OCI-LY7 (cell line): Measurements from ENCODE around the gene RHEX.

Experiments
- EZH2phosphoT487 ChIP-seq: fragments of 200-600 bp; sonication (generic); IDR thresholded peaks from 2 replicates; pipeline ENCODE4 v1.6.1; 2018; ENCODE audit warnings: low read depth, borderline replicate concordance, mild to moderate bottlenecking, mixed run types, antibody characterized with exemption, low read length, moderate library complexity, mixed read lengths
- TF ChIP-seq, protein P1 (sequence below): fragments of 200-600 bp; sonication (generic); conservative IDR thresholded peaks from 2 replicates; pipeline ENCODE4 v1.5.1; 2014; ENCODE audit warnings: mild to moderate bottlenecking, antibody characterized with exemption, low read length, moderate library complexity, mixed read lengths

DNA sequence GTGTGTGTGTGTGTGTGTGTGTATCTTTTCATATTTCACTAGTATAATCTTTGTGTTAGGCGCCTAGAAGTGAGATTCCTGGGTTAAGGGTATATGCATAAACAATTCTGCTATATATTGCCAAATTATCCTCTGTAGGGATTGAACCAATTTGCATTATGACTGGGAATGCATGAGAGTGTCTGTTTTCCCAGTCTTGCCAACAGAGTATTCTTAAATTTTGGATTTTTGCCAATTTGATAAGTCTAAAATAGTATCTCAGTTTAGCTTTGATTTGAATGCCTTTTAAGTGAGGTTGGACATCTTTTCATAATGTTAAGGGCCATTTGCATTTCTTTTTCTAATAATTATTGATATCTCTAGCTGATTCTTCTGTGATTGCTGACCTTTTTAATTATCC lies 72.4 kb downstream of the RHEX start:
- TF ChIP-seq, protein P1, sequence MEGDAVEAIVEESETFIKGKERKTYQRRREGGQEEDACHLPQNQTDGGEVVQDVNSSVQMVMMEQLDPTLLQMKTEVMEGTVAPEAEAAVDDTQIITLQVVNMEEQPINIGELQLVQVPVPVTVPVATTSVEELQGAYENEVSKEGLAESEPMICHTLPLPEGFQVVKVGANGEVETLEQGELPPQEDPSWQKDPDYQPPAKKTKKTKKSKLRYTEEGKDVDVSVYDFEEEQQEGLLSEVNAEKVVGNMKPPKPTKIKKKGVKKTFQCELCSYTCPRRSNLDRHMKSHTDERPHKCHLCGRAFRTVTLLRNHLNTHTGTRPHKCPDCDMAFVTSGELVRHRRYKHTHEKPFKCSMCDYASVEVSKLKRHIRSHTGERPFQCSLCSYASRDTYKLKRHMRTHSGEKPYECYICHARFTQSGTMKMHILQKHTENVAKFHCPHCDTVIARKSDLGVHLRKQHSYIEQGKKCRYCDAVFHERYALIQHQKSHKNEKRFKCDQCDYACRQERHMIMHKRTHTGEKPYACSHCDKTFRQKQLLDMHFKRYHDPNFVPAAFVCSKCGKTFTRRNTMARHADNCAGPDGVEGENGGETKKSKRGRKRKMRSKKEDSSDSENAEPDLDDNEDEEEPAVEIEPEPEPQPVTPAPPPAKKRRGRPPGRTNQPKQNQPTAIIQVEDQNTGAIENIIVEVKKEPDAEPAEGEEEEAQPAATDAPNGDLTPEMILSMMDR: no peak
- TF ChIP-seq EZH2phosphoT487: no peak
